GM23338 (cell line): ENCODE measurements around the gene PRAC2. TPM values are rescaled to one million over a fixed set of nuclear protein-coding genes. Genes with fewer than 3 reads are reported as not detected.
A peak's percentile ranks its signal among the peaks of the same experiment; 100 is the strongest.

Experiments
- ATAC-seq: fragments of 200-7000 bp; cut with Tn5 transposase; 3 replicates; pipeline ENCODE4 v1.9.1; 2020
- DNase-seq: peaks from one replicate; pipeline ENCODE4 v3.0.0-alpha.2; 2015; ENCODE audit warnings: low spot score
- H2AFZ ChIP-seq: fragments of 200-600 bp; sonication (generic); 2 replicates; pipeline ENCODE4 v1.8.0; 2016; ENCODE audit warnings: antibody characterized with exemption, mild to moderate bottlenecking, moderate library complexity
- H3F3A ChIP-seq: fragments of 200-600 bp; sonication (generic); replicated peaks from 2 replicates; pipeline ENCODE4 v1.8.0; 2017; ENCODE audit warnings: antibody characterized with exemption, mixed run types, low read depth
- H3K27ac ChIP-seq: fragments of 200-600 bp; sonication (generic); 2 replicates; pipeline ENCODE4 v1.6.1; 2016; ENCODE audit warnings: low read depth
- H3K27me3 ChIP-seq: fragments of 200-600 bp; sonication (generic); 2 replicates; pipeline ENCODE4 v1.8.0; 2016; ENCODE audit warnings: mild to moderate bottlenecking, mixed run types, moderate library complexity; ENCODE audit not compliant: insufficient read depth
- H3K36me3 ChIP-seq: fragments of 200-600 bp; sonication (generic); 2 replicates; pipeline ENCODE4 v1.8.0; 2016; ENCODE audit warnings: mild to moderate bottlenecking; ENCODE audit not compliant: insufficient read depth
- H3K4me1 ChIP-seq: fragments of 200-600 bp; sonication (generic); 2 replicates; pipeline ENCODE4 v1.8.0; 2016; ENCODE audit warnings: mild to moderate bottlenecking, moderate library complexity; ENCODE audit not compliant: insufficient read depth
- H3K4me2 ChIP-seq: fragments of 200-600 bp; sonication (generic); 2 replicates; pipeline ENCODE4 v1.7.1; 2017; ENCODE audit warnings: mixed run types
- H3K4me3 ChIP-seq: fragments of 200-600 bp; sonication (generic); 2 replicates; pipeline ENCODE4 v1.6.1; 2016; ENCODE audit warnings: mixed run types
- H3K79me2 ChIP-seq: fragments of 200-600 bp; sonication (generic); replicated peaks from 2 replicates; pipeline ENCODE4 v1.8.0; 2017; ENCODE audit warnings: mild to moderate bottlenecking; ENCODE audit not compliant: insufficient read depth
- H3K9me2 ChIP-seq: fragments of 200-600 bp; sonication (generic); 2 replicates; pipeline ENCODE4 v1.8.0; 2017; ENCODE audit not compliant: insufficient read depth
- H4K20me1 ChIP-seq: fragments of 200-600 bp; sonication (generic); replicated peaks from 2 replicates; pipeline ENCODE4 v1.8.0; 2017; ENCODE audit warnings: mild to moderate bottlenecking; ENCODE audit not compliant: insufficient read depth
- H3K27ac Mint-ChIP-seq: 2 replicates; pipeline ENCODE4 v1.8.0; 2020; ENCODE audit warnings: inconsistent platforms, mild to moderate bottlenecking, moderate library complexity, mixed read lengths
- H3K27me3 Mint-ChIP-seq: 3 replicates; pipeline ENCODE4 v1.8.0; 2022; ENCODE audit warnings: low read depth, mild to moderate bottlenecking, moderate library complexity, mixed read lengths, inconsistent platforms; ENCODE audit not compliant: insufficient read depth, poor library complexity
- H3K36me3 Mint-ChIP-seq: 3 replicates; pipeline ENCODE4 v1.8.0; 2021; ENCODE audit warnings: low read depth, mild to moderate bottlenecking, inconsistent platforms, moderate library complexity, mixed read lengths
- H3K4me1 Mint-ChIP-seq: 3 replicates; pipeline ENCODE4 v1.8.0; 2020; ENCODE audit warnings: mild to moderate bottlenecking, inconsistent platforms, mixed read lengths
- H3K4me3 Mint-ChIP-seq: 3 replicates; pipeline ENCODE4 v1.8.0; 2021; ENCODE audit warnings: moderate library complexity, mild to moderate bottlenecking, inconsistent platforms, mixed read lengths
- H3K9me3 Mint-ChIP-seq: 3 replicates; pipeline ENCODE4 v1.8.0; 2020; ENCODE audit warnings: moderate library complexity, mild to moderate bottlenecking, inconsistent platforms, mixed read lengths
- CREB1 ChIP-seq: fragments of 250-450 bp; sonication (Bioruptor Pico); IDR thresholded peaks from 2 replicates; pipeline ENCODE4 v1.5.0; 2020; ENCODE audit warnings: low read depth, mild to moderate bottlenecking, moderate library complexity
- EZH2 ChIP-seq: fragments of 200-600 bp; sonication (generic); IDR thresholded peaks from one replicate; pipeline ENCODE4 v1.8.0; 2017; ENCODE audit warnings: antibody characterized with exemption, mild to moderate bottlenecking, low read depth; ENCODE audit not compliant: unreplicated experiment
- EZH2phosphoT487 ChIP-seq: fragments of 200-600 bp; sonication (generic); IDR thresholded peaks from one replicate; pipeline ENCODE4 v1.8.1; 2018; ENCODE audit warnings: antibody characterized with exemption; ENCODE audit not compliant: unreplicated experiment
- NANOG ChIP-seq: IDR thresholded peaks from 2 replicates; pipeline ENCODE4 v1.6.1; 2016; ENCODE audit warnings: antibody characterized with exemption, borderline replicate concordance
- polyA plus RNA-seq: library from polyadenylated mRNA; unstranded; fragments of >200 nt; fragmentation: Nextera tagmentation; extraction: Ambion mirVana; gene quantifications from 2 replicates; pipeline ENCODE4 v1.2.1, GENCODE V29; 2016
- total RNA-seq: library from RNA; depleted of rRNA; stranded (reverse); fragments of >200 nt; shearing (Covaris generic); gene quantifications from 2 replicates; pipeline ENCODE4 v1.2.3, GENCODE V29; 2014
- TF ChIP-seq, protein P1 (sequence below): IDR thresholded peaks from one replicate; pipeline ENCODE4 v1.6.1; 2018; ENCODE audit warnings: antibody characterized with exemption; ENCODE audit not compliant: unreplicated experiment

PRAC2 gene
- total and polyA plus RNA-seq, 2 experiments from 2014 or later, result not detected

GRCh38 chr17:48731355-48731754, 8.4 kb downstream of the PRAC2 start (continued):
- TF ChIP-seq, protein P1, sequence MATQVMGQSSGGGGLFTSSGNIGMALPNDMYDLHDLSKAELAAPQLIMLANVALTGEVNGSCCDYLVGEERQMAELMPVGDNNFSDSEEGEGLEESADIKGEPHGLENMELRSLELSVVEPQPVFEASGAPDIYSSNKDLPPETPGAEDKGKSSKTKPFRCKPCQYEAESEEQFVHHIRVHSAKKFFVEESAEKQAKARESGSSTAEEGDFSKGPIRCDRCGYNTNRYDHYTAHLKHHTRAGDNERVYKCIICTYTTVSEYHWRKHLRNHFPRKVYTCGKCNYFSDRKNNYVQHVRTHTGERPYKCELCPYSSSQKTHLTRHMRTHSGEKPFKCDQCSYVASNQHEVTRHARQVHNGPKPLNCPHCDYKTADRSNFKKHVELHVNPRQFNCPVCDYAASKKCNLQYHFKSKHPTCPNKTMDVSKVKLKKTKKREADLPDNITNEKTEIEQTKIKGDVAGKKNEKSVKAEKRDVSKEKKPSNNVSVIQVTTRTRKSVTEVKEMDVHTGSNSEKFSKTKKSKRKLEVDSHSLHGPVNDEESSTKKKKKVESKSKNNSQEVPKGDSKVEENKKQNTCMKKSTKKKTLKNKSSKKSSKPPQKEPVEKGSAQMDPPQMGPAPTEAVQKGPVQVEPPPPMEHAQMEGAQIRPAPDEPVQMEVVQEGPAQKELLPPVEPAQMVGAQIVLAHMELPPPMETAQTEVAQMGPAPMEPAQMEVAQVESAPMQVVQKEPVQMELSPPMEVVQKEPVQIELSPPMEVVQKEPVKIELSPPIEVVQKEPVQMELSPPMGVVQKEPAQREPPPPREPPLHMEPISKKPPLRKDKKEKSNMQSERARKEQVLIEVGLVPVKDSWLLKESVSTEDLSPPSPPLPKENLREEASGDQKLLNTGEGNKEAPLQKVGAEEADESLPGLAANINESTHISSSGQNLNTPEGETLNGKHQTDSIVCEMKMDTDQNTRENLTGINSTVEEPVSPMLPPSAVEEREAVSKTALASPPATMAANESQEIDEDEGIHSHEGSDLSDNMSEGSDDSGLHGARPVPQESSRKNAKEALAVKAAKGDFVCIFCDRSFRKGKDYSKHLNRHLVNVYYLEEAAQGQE, result no peak

- ATAC-seq, result peak; percentile 71
- H3K4me1 ChIP-seq, result peaks cover 25% of the 10 kb centered on the region; the same call in 1 of the 2 replicates
- peaks cover 34% of the 10 kb centered on the region for H3F3A ChIP-seq
- peaks cover 8% of the 10 kb centered on the region; the same call in 2 of the 3 replicates for H3K9me3 Mint-ChIP-seq
- H3K4me1 Mint-ChIP-seq, result peaks cover 19% of the 10 kb centered on the region
- peak overlapping the region; percentile 6; the same call in 2 of the 3 replicates for H3K4me3 Mint-ChIP-seq
- peaks cover 70% of the 10 kb centered on the region for H4K20me1 ChIP-seq
- H3K27me3 Mint-ChIP-seq, result peaks cover 100% of the 10 kb centered on the region
- peak overlapping the region; percentile 43; the same call in 1 of the 2 replicates for H3K4me3 ChIP-seq
- TF ChIP-seq EZH2 (peak; percentile 21), EZH2phosphoT487 (peak; percentile 53), NANOG (no peak)
- H3K27ac Mint-ChIP-seq, result no peak overlapping the region
- H3K36me3 Mint-ChIP-seq, result peaks cover 3% of the 10 kb centered on the region; the same call in 2 of the 3 replicates
- no peaks in the 10 kb centered on the region for H3K36me3 ChIP-seq
- peaks cover 100% of the 10 kb centered on the region for H3K27me3 ChIP-seq
- H3K4me2 ChIP-seq, result peak overlapping the region; percentile 73
- H2AFZ ChIP-seq, result 0 out of 2 replicates have a peak overlapping the region, but pooled peaks have one; percentile 18
- DNase-seq, result peak; percentile 78
- H3K79me2 ChIP-seq, result no peaks in the 10 kb centered on the region
- no peak overlapping the region for H3K27ac ChIP-seq
- no peaks in the 10 kb centered on the region for H3K9me2 ChIP-seq
Observed at GRCh38 chr17:48732688-48733629, 10.0 kb downstream of the PRAC2 start.

DNA sequence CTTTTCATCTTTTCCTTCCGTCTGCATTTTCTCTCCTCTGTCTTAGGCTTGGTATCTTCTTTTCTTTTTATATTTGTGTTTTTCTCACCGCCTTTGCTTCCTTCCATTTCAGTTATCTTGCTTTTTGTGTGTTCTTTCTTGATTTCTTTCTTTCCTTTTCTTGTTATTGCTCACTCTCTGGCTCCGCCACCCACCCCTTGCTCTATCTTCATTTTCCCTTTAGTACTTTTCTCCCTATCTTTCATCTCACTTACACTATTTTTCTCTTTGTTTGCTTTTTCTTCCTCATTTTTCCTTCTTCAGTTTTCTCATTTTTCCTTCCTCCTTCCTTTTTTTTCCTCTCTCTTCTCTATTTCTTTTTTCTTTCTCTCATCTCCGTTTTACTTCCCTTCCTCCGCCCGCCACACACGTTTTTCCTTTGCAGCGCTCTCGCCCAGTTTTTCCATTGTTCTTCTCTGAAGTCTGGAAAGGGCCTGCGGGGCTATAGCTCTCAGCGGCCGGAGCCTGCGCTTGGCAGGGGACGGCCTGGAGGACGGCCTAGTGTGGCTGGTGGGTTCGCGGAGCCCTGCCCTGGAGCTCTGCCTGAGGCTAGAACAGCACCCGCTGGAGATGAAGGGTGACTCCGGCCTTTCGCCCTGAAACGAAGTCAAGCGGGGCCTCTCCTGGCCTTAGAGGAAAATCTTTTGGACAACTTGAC, 10.8 kb downstream of the PRAC2 start:
- Histone ChIP-seq H3K79me2 (no peaks in the 10 kb centered on the region), H3K27ac (no peak overlapping the region), H3K36me3 (no peaks in the 10 kb centered on the region), H3K4me3 (0 out of 2 replicates have a peak overlapping the region, but pooled peaks have one; percentile 43), H3K27me3 (peaks cover 100% of the 10 kb centered on the region), H2AFZ (0 out of 2 replicates have a peak overlapping the region, but pooled peaks have one; percentile 18), H4K20me1 (peaks cover 70% of the 10 kb centered on the region), H3F3A (peaks cover 33% of the 10 kb centered on the region), H3K9me2 (no peaks in the 10 kb centered on the region), H3K4me2 (peak overlapping the region; percentile 73), H3K4me1 (peaks cover 25% of the 10 kb centered on the region; the same call in 1 of the 2 replicates)
- H3K27ac Mint-ChIP-seq, result no peak overlapping the region
- TF ChIP-seq, protein P1, result no peak
- TF ChIP-seq CREB1, result no peak
- no peak for TF ChIP-seq EZH2phosphoT487
- TF ChIP-seq EZH2, result peak; percentile 97
- peaks cover 1% of the 10 kb centered on the region; the same call in 2 of the 3 replicates for H3K36me3 Mint-ChIP-seq
- H3K9me3 Mint-ChIP-seq, result peaks cover 8% of the 10 kb centered on the region; the same call in 2 of the 3 replicates
- DNase-seq, result no peak
- H3K4me3 Mint-ChIP-seq, result peak overlapping the region; percentile 6; the same call in 2 of the 3 replicates
- H3K4me1 Mint-ChIP-seq, result peaks cover 16% of the 10 kb centered on the region
- ATAC-seq, result no peak; the same call in 2 of the 3 replicates
- peaks cover 100% of the 10 kb centered on the region for H3K27me3 Mint-ChIP-seq
